ENCODE data around the gene TFG. TPM values are rescaled to one million over a fixed set of nuclear protein-coding genes. Genes with fewer than 3 reads are reported as not detected.

TFG gene
- total RNA-seq, 1 donor from 2014 or later, result 75.0 TPM

DNA sequence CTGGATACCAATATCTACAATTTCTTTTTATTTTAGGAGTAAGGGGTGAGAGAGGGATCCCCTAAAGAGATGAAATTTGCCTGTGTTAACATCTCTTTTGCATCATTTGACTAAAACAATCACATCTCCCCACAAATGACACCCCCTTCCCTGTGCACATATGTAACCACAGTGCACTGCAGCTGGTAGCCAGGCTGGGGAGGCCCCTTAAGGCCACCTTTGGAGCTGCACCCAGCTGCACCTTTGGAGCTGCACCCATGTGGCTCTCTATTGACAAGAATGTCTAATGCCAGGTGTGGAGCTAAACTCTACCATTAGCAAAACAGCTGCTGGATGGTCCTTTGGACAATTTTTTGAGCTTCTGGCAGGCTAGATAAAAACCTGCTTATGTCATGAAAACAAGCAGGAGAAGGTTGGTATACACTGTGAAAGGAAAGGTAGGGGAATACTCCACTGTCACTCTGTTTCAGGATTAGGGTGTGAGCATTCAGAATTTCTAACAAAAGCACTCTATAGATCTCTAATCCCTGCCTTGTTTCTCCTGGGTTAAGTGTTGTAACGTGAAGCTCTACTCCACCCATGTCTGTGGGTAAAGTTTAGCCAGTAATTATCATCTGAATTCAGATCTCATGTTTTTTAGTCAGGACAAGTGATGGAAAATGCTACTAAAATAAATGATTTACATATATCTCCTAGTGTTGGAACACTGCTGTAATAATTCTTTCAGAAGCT lies 52.1 kb downstream of the TFG start:
- Mint-ChIP-seq H3K27ac (ENCODE audit: unreplicated experiment) (no peak overlapping the region), H3K9me3 (ENCODE audit: unreplicated experiment) (no peaks in the 10 kb centered on the region), H3K4me1 (ENCODE audit: low read depth, unreplicated experiment) (no peaks in the 10 kb centered on the region), H3K36me3 (ENCODE audit: unreplicated experiment) (no peaks in the 10 kb centered on the region), H3K4me3 (ENCODE audit: unreplicated experiment) (no peak overlapping the region), H3K27me3 (ENCODE audit: unreplicated experiment) (no peaks in the 10 kb centered on the region)
- TF ChIP-seq, protein P1, sequence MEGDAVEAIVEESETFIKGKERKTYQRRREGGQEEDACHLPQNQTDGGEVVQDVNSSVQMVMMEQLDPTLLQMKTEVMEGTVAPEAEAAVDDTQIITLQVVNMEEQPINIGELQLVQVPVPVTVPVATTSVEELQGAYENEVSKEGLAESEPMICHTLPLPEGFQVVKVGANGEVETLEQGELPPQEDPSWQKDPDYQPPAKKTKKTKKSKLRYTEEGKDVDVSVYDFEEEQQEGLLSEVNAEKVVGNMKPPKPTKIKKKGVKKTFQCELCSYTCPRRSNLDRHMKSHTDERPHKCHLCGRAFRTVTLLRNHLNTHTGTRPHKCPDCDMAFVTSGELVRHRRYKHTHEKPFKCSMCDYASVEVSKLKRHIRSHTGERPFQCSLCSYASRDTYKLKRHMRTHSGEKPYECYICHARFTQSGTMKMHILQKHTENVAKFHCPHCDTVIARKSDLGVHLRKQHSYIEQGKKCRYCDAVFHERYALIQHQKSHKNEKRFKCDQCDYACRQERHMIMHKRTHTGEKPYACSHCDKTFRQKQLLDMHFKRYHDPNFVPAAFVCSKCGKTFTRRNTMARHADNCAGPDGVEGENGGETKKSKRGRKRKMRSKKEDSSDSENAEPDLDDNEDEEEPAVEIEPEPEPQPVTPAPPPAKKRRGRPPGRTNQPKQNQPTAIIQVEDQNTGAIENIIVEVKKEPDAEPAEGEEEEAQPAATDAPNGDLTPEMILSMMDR (IDR thresholded peaks at IDR 0.05; ENCODE audit: partially characterized antibody, unreplicated experiment), result no peak
- DNase-seq, result no peak

DNA sequence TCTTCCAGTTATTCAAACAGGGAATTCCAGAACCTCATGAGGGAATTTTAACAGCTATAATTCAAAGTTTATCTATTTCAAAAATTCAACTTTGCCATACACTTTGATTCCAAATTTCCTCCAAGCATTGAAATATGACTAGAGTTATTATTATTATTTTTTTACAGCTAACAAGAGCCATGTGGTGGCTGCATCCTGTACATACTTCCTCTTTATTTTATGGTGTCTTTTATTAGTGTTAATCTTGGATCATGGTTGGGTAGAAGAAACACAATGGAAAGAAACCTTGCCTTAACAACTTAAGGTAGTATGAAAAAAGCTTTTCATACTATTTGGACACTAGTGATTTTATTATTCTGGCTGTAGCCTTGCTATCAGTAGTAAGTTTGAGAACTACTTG lies 52.7 kb downstream of the TFG start:
- Mint-ChIP-seq H3K27ac (ENCODE audit: unreplicated experiment) (no peak overlapping the region), H3K36me3 (ENCODE audit: unreplicated experiment) (no peaks in the 10 kb centered on the region), H3K4me3 (ENCODE audit: unreplicated experiment) (no peak overlapping the region), H3K4me1 (ENCODE audit: low read depth, unreplicated experiment) (no peaks in the 10 kb centered on the region), H3K27me3 (ENCODE audit: unreplicated experiment) (no peaks in the 10 kb centered on the region), H3K9me3 (ENCODE audit: unreplicated experiment) (no peaks in the 10 kb centered on the region)
- TF ChIP-seq, protein P1 (IDR thresholded peaks at IDR 0.05; ENCODE audit: partially characterized antibody, unreplicated experiment), result no peak
- no peak for DNase-seq

DNA sequence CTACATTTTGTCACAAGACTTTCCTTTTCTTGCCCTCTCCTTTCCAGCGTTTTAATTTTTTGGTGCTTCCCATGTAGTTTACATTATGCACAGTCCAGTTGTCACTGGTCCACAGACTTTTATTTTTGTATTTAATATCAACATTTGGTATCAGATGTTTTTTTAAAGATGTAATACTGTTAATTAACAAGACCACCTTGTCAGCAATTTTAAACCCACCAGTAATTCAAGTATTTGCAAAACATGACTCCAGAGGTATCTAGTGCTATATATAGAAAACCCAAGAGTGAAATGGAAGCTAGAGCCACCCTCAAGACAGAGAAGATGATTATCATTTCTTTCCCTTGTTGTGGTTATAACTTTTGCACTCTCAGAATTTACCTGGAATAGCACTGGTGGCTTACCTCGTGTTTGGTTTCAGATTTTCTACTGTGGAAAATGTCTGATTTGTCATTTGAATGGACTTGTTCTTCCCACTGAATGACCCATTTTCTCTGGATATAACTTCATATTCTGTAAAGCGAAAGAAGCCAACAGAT lies 56.2 kb downstream of the TFG start:
- TF ChIP-seq, protein P1 (IDR thresholded peaks at IDR 0.05; ENCODE audit: partially characterized antibody, unreplicated experiment), result no peak
- H3K4me1 Mint-ChIP-seq (ENCODE audit: low read depth, unreplicated experiment), result no peaks in the 10 kb centered on the region
- H3K27ac Mint-ChIP-seq (ENCODE audit: unreplicated experiment), result no peak overlapping the region
- no peaks in the 10 kb centered on the region for H3K27me3 Mint-ChIP-seq (ENCODE audit: unreplicated experiment)
- no peak overlapping the region for H3K4me3 Mint-ChIP-seq (ENCODE audit: unreplicated experiment)
- H3K9me3 Mint-ChIP-seq (ENCODE audit: unreplicated experiment), result no peaks in the 10 kb centered on the region
- DNase-seq, result no peak
- H3K36me3 Mint-ChIP-seq (ENCODE audit: unreplicated experiment), result no peaks in the 10 kb centered on the region

DNA sequence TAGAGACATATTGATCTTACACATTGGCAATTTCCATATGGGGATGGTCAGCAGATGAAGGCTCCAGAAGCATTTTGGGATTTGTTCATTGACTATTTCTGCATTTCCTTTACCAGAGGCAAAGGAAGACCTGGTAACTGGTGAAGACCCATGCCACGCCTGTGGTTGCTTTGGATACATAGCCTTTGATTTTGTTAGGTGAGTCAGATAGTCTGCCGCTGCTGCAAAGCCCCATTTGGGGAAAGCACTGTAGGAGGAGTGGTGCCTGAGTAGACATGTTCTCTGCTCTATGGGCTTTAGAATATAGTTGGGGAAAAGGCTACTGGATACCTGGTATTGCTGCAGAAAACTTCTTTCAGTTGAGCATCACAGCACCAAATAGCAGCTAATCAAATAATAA lies 56.8 kb downstream of the TFG start:
- H3K4me1 Mint-ChIP-seq (ENCODE audit: low read depth, unreplicated experiment), result no peaks in the 10 kb centered on the region
- TF ChIP-seq, protein P1 (IDR thresholded peaks at IDR 0.05; ENCODE audit: partially characterized antibody, unreplicated experiment), result no peak
- no peak overlapping the region for H3K4me3 Mint-ChIP-seq (ENCODE audit: unreplicated experiment)
- H3K27me3 Mint-ChIP-seq (ENCODE audit: unreplicated experiment), result no peaks in the 10 kb centered on the region
- no peaks in the 10 kb centered on the region for H3K36me3 Mint-ChIP-seq (ENCODE audit: unreplicated experiment)
- H3K27ac Mint-ChIP-seq (ENCODE audit: unreplicated experiment), result no peak overlapping the region
- DNase-seq, result no peak
- no peaks in the 10 kb centered on the region for H3K9me3 Mint-ChIP-seq (ENCODE audit: unreplicated experiment)

DNA sequence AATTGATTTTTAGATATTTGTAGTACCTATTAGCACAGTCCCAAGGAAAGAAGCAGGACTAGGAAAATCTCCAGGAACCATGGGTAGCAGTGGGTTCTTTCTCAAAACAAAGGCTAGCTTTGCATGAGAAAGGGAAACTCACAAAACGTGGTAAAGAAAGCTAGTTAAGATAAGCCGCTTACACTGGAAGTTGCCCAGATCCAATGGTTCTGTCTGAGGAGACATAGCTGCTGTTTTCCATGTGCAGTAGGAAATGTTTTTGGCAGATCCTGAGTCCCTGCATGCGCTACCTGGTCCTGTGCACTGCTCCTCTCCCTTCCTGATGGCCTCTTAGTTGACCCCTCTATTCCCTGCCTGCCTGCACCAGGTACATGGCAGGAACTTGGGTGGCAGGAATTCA lies 60.4 kb downstream of the TFG start:
- no peaks in the 10 kb centered on the region for H3K36me3 Mint-ChIP-seq (ENCODE audit: unreplicated experiment)
- TF ChIP-seq, protein P1 (IDR thresholded peaks at IDR 0.05; ENCODE audit: partially characterized antibody, unreplicated experiment), result no peak
- H3K4me3 Mint-ChIP-seq (ENCODE audit: unreplicated experiment), result no peak overlapping the region
- H3K27ac Mint-ChIP-seq (ENCODE audit: unreplicated experiment), result no peak overlapping the region
- no peaks in the 10 kb centered on the region for H3K9me3 Mint-ChIP-seq (ENCODE audit: unreplicated experiment)
- DNase-seq, result no peak
- no peaks in the 10 kb centered on the region for H3K4me1 Mint-ChIP-seq (ENCODE audit: low read depth, unreplicated experiment)
- H3K27me3 Mint-ChIP-seq (ENCODE audit: unreplicated experiment), result no peaks in the 10 kb centered on the region
